ENCODE measurements around the gene MACROD2.

The MACROD2 gene

DNA sequence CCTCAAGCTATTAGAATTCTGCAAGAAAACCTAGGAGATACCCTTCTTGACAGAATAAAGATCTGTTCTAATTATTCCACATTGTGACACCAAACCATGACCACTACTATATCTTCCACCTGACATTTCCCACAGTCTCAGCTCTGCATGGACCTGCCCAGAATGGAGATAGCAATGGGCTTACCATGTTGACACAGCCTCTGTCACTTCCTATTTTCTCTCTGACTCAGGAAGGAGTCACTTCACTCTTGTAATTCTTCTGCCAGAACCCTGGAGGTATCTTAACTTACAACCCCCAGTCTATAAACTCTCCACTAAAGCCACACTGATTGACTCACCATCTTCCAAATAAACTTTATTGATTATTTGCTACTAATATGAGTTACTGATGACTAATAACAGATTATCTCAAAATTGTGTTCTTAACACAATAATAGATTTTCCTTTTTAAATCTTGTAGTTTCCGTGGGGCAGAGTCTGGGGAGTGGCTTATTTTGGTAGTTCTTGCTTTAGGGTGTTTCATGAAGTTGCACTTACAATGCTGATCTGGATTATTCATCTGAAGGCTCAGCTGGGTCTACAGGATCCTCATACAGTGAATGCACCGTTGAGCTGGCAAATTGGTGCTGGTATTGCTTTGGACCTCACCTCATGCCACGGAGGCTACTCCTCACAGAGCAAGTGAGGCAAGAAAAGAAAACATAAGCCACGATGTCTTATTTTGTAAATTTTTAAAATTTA, 1708.0 kb downstream of the MACROD2 start:
- no peaks in the 10 kb centered on the region for H3K36me3 ChIP-seq (ENCODE audit: control insufficient read depth, insufficient read depth, low read length)
- H3K4me3 ChIP-seq (ENCODE audit: low read depth, low read length), result no peak overlapping the region
- H3K4me2 ChIP-seq (ENCODE audit: low read length), result no peak overlapping the region
- no peaks in the 10 kb centered on the region for H3K4me1 ChIP-seq
- H3K79me2 ChIP-seq, result no peaks in the 10 kb centered on the region
- no peaks in the 10 kb centered on the region for H3K9me3 ChIP-seq (ENCODE audit: control insufficient read depth, low read length)
- no peak overlapping the region for H2AFZ ChIP-seq
- TF ChIP-seq, protein P1, sequence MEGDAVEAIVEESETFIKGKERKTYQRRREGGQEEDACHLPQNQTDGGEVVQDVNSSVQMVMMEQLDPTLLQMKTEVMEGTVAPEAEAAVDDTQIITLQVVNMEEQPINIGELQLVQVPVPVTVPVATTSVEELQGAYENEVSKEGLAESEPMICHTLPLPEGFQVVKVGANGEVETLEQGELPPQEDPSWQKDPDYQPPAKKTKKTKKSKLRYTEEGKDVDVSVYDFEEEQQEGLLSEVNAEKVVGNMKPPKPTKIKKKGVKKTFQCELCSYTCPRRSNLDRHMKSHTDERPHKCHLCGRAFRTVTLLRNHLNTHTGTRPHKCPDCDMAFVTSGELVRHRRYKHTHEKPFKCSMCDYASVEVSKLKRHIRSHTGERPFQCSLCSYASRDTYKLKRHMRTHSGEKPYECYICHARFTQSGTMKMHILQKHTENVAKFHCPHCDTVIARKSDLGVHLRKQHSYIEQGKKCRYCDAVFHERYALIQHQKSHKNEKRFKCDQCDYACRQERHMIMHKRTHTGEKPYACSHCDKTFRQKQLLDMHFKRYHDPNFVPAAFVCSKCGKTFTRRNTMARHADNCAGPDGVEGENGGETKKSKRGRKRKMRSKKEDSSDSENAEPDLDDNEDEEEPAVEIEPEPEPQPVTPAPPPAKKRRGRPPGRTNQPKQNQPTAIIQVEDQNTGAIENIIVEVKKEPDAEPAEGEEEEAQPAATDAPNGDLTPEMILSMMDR (IDR thresholded peaks at IDR 0.05), result no peak
- no peak overlapping the region for H3K27ac ChIP-seq
- H3K9ac ChIP-seq, result no peak overlapping the region
- no peaks in the 10 kb centered on the region for H3K27me3 ChIP-seq (ENCODE audit: control insufficient read depth, insufficient read depth, low read length)

DNA sequence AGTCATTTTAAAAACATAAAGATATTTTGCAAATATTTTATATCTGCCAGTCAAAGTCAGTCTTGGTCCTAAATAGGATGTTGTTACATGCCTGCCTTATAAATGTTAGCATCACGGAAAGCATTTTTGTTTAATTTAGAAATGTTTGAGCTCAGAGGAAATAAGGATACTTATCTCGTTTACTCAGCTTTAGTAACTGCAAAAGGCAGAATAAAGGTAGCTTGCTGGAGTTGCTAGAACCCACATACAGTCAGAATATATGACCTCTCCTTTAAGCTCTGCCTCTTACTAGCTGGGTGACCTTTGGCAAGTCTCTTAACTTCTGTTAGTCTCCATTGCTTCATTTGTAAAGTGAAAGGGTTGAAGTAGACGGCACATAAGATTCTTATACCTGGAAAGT, 1710.7 kb downstream of the MACROD2 start:
- Histone ChIP-seq H3K27ac (no peak overlapping the region), H3K4me1 (no peaks in the 10 kb centered on the region), H2AFZ (no peak overlapping the region), H3K79me2 (no peaks in the 10 kb centered on the region), H3K9ac (no peak overlapping the region), H3K36me3 (ENCODE audit: control insufficient read depth, insufficient read depth, low read length) (no peaks in the 10 kb centered on the region), H3K4me2 (ENCODE audit: low read length) (no peak overlapping the region), H3K9me3 (ENCODE audit: control insufficient read depth, low read length) (no peaks in the 10 kb centered on the region), H3K27me3 (ENCODE audit: control insufficient read depth, insufficient read depth, low read length) (no peaks in the 10 kb centered on the region), H3K4me3 (ENCODE audit: low read depth, low read length) (no peak overlapping the region)
- TF ChIP-seq, protein P1 (IDR thresholded peaks at IDR 0.05), result no peak

DNA sequence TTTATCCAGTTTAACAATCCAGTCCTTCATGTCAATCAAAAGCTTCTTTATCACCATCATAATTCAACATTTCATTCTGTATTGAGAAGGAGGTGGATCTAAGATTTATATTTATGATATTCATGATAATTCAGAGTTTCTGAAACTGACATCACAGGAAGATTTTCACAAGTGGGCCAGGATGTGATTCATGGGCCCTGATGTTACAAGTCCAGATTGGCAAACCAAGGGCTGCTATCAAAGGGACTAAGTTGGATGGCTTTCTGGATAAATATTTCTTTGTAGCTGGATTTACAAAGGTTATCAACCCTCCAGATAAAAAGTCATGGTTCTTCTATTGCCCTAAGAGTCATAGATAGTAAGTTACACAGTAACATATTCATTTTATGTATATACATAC, 1711.4 kb downstream of the MACROD2 start:
- Histone ChIP-seq H3K9me3 (ENCODE audit: control insufficient read depth, low read length) (no peaks in the 10 kb centered on the region), H3K4me1 (no peaks in the 10 kb centered on the region), H3K9ac (no peak overlapping the region), H3K79me2 (no peaks in the 10 kb centered on the region), H3K27me3 (ENCODE audit: control insufficient read depth, insufficient read depth, low read length) (no peaks in the 10 kb centered on the region), H2AFZ (no peak overlapping the region), H3K36me3 (ENCODE audit: control insufficient read depth, insufficient read depth, low read length) (no peaks in the 10 kb centered on the region), H3K4me3 (ENCODE audit: low read depth, low read length) (no peak overlapping the region), H3K27ac (no peak overlapping the region), H3K4me2 (ENCODE audit: low read length) (no peak overlapping the region)
- TF ChIP-seq, protein P1 (IDR thresholded peaks at IDR 0.05), result no peak

DNA sequence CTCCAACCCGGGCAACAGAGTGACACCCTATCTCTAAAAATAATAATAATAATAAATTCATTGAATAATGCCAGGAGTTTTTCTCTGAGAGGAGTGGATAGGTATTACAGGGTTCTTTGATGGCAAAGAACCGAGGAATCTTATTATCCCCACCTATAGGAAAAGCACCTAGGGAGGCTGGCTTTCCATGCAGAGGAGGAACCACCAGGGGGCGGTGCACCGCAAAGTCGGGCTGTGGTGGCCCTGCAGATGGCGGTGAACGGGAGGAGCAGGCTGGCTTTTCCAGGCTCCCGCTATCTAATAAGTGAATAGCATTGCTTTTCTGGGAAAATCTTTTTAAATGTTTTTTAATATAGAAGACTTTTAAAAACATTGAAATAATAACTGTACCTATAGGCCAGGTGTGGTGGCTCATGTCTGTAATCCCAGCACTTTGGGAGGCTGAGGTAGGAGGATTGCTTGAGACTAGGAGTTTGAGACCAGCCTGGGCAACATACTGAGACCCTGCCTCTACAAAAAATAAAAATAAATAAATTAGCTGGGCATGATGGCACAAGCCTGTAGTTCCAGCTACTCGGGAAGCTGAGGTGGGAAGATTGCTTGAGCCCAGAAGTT, 1713.8 kb downstream of the MACROD2 start:
- Histone ChIP-seq H3K9me3 (ENCODE audit: control insufficient read depth, low read length) (no peaks in the 10 kb centered on the region), H3K27ac (no peak overlapping the region), H3K4me1 (no peaks in the 10 kb centered on the region), H3K4me3 (ENCODE audit: low read depth, low read length) (no peak overlapping the region), H3K4me2 (ENCODE audit: low read length) (no peak overlapping the region), H3K9ac (no peak overlapping the region), H3K36me3 (ENCODE audit: control insufficient read depth, insufficient read depth, low read length) (no peaks in the 10 kb centered on the region), H3K27me3 (ENCODE audit: control insufficient read depth, insufficient read depth, low read length) (no peaks in the 10 kb centered on the region), H3K79me2 (no peaks in the 10 kb centered on the region), H2AFZ (no peak overlapping the region)
- TF ChIP-seq, protein P1 (IDR thresholded peaks at IDR 0.05), result peak; percentile 56

DNA sequence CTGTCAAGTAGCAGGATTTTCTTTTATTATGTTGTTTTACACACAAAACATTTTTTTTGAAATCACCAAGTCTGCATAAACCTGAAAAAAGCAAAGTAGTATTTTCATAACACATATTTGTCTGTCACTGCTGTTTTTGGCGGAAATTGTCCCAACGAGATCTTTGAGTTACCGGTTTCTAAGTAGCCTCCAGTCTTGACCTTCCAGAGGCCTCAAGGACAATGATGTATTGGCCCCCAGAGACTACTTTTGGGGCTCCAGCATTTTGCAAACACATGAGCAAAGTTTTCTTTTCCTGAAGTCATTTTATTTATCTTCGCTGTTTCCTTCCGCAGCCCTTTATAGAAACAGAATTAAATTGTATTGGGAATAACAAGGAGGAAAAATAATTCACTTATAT, 1715.3 kb downstream of the MACROD2 start:
- Histone ChIP-seq H3K4me1 (no peaks in the 10 kb centered on the region), H3K79me2 (no peaks in the 10 kb centered on the region), H2AFZ (no peak overlapping the region), H3K4me3 (ENCODE audit: low read depth, low read length) (no peak overlapping the region), H3K9me3 (ENCODE audit: control insufficient read depth, low read length) (no peaks in the 10 kb centered on the region), H3K27ac (no peak overlapping the region), H3K9ac (no peak overlapping the region), H3K4me2 (ENCODE audit: low read length) (no peak overlapping the region), H3K27me3 (ENCODE audit: control insufficient read depth, insufficient read depth, low read length) (no peaks in the 10 kb centered on the region), H3K36me3 (ENCODE audit: control insufficient read depth, insufficient read depth, low read length) (no peaks in the 10 kb centered on the region)
- TF ChIP-seq, protein P1 (IDR thresholded peaks at IDR 0.05), result no peak

All from parathyroid adenoma (tissue), 2 donors.